GM13977 (cell line): ENCODE data around the gene KCNJ2.

Experiments
- DNase-seq: peaks from one replicate; pipeline ENCODE4 v3.0.0; 2012; ENCODE audit warnings: low spot score
- in situ Hi-C: fragments of 300-500 bp; cut with MboI; formaldehyde crosslinking; loops from one replicate; pipeline ENCODE4 v1.12.0; 2022; ENCODE audit warnings: low sequenced_read_pairs, low pct_unique_long_range_greater_than_20kb, mixed read lengths, inconsistent platforms; ENCODE audit not compliant: unreplicated experiment
- TF ChIP-seq, protein P1 (sequence below): IDR thresholded peaks from 2 replicates; pipeline ENCODE4 v1.5.1; 2012; ENCODE audit warnings: mild to moderate bottlenecking, control low read depth; ENCODE audit not compliant: insufficient read depth; ENCODE audit errors: extremely low read depth, missing control alignments

Gene KCNJ2

DNA sequence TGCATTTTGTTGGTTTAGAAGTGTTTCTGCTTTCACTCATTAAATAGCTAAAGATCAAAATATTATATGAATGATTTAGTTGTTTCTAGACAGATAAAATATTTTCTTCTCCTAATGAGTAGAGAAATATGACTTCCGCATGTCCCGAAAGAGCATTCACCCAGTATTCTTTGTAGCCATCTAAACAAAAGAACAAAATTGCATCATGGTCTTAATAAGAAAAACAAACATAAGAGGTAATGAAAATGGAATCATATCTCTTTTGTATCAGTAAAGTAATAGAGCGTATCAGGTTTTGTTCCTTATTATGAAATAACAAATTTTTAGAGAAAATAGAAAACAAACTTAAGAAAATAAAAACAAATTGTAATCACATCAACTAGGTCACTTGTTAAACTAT lies 16.1 kb upstream of the KCNJ2 start:
- no peak for DNase-seq
- in situ Hi-C loops, result loop anchor here (10.0 kb wide), 1 partner anchor 588 kb away; no protein-coding TSS in a partner anchor
- TF ChIP-seq, protein P1, sequence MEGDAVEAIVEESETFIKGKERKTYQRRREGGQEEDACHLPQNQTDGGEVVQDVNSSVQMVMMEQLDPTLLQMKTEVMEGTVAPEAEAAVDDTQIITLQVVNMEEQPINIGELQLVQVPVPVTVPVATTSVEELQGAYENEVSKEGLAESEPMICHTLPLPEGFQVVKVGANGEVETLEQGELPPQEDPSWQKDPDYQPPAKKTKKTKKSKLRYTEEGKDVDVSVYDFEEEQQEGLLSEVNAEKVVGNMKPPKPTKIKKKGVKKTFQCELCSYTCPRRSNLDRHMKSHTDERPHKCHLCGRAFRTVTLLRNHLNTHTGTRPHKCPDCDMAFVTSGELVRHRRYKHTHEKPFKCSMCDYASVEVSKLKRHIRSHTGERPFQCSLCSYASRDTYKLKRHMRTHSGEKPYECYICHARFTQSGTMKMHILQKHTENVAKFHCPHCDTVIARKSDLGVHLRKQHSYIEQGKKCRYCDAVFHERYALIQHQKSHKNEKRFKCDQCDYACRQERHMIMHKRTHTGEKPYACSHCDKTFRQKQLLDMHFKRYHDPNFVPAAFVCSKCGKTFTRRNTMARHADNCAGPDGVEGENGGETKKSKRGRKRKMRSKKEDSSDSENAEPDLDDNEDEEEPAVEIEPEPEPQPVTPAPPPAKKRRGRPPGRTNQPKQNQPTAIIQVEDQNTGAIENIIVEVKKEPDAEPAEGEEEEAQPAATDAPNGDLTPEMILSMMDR, result no peak

DNA sequence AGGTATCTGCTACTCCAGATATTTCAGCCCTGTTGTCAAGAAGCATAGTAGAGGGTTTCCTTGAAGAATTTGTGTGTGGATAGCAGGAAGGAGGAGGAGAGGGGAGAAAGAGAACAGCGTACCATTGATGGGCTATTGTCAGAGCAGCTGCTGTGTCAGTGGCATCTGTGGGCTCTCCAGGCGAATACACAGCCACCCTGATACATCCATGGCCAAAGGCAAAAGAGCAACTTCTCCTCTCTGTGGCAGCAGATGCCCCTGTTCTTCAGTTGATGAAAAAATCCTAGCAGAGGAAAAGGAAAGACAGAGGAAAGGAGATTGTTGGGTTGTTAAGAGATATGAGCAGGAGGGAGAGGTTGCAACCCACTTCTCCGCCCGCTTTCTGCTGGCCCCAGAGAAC lies 12.2 kb upstream of the KCNJ2 start:
- in situ Hi-C loops, result loop anchor here (10.0 kb wide), 1 partner anchor 592 kb away; no protein-coding TSS in a partner anchor
- DNase-seq, result no peak
- TF ChIP-seq, protein P1, result no peak

DNA sequence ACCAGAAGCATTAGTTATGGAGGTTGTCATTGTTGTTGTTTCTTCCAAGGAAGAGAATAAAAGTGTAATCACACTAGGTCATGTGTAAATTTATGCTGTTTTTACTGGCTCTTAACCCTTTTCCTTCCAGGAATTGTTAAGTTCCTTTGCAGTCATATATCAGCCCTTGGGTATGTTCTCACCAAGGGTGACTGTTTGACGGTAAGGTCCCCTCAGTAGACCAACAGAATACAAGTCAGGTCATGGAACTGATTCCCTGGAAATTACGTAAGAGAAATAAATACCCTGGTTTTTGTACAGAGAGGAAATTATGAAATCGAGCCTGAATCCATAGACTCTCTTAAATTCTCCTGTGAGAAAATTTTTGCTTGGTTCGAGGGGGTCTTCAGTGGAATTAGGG lies 11.2 kb upstream of the KCNJ2 start:
- DNase-seq, result no peak
- in situ Hi-C loops, result loop anchor here (10.0 kb wide), 1 partner anchor 593 kb away; no protein-coding TSS in a partner anchor
- TF ChIP-seq, protein P1, result no peak

DNA sequence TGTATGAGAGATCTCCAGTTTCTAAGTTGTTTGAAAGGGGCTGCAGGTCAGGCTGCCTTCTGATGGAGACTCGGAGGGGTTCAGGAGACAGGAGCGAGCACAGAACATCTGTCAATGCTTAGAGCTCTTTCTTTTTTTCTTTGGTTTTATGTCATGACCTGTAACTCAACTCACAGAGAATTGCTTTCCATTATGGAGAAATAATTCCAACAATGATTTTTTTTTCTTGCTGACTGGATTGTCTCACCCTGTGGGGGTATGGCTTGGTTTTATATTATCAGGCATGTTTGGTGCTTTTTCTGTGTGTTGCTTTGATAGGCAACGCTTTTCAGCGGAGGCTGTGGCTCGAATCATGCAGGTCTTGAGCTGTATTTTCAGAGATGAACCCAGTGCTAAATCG lies 10.7 kb upstream of the KCNJ2 start:
- DNase-seq, result no peak
- in situ Hi-C loops, result loop anchor here (10.0 kb wide), 1 partner anchor 594 kb away; no protein-coding TSS in a partner anchor

DNA sequence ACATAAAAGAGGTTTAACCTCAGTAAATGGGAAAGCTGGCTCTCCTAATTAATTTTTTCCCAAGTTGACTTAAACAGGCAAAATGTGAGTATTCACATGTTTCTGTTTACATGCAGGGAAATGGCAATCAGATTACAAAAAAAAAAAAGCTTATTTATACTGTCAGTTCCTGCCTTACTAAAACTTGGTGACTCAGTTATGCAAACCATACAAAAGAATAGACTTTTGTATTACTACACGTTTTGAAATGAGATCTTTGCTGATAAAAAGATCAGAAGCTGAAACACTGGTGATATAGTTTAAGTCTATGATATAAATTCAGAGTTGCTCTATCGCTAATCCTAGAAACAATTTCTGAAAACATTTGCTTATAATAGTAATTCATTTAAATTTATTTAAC lies 9.4 kb upstream of the KCNJ2 start:
- DNase-seq, result no peak
- TF ChIP-seq, protein P1, result no peak
- in situ Hi-C loops, result loop anchor here (10.0 kb wide), 1 partner anchor 595 kb away; no protein-coding TSS in a partner anchor

More for the DNA sequence above, 10.7 kb upstream of the KCNJ2 start:
- TF ChIP-seq, protein P1, result no peak

DNA sequence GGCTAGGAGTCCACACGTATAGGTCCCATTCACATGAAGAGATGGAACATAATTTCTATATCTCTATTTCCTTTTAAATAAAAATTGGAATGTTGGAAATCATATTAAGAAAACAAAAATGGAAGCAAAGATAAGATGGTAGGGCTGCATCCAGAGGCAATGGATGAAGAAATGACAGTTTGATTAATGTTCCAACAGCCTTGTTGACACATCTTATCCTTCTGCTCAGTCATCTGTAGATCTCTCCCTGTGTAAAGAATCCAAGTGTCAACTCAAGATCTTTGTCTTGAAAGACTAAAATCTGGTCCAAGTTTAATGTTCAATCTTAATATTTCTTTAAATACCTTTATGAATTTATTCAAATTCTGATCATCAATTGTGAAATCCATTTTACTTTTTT lies 7.8 kb upstream of the KCNJ2 start:
- no peak for DNase-seq
- TF ChIP-seq, protein P1, result no peak
- in situ Hi-C loops, result no loop called here
